Activated naive CD4-positive, alpha-beta T cell treated with anti-CD3 and anti-CD28 coated beads for 36 hours (primary cell): ENCODE data around the gene UST. TPM values are rescaled to one million over a fixed set of nuclear protein-coding genes. Genes with fewer than 3 reads are reported as not detected.
"Not testable (repeated sequence)": the region's sequence is repeated elsewhere in the genome, so short reads cannot be mapped to it uniquely, and the experiment has no call there.

Experiments
- CTCF ChIA-PET: fragments of 350-600 bp; sonication (Branson Sonifier 250); formaldehyde crosslinking; loops from one replicate; lab custom pipeline; 2021; ENCODE audit warnings: antibody characterized with exemption; lab: Charles Lee
- DNase-seq: peaks from one replicate; pipeline ENCODE4 v3.0.0-alpha.2; 2020
- H3K27ac Mint-ChIP-seq: one replicate; pipeline ENCODE4 v1.8.0; 2021; ENCODE audit warnings: mild to moderate bottlenecking, mixed read lengths
- H3K27me3 Mint-ChIP-seq: one replicate; pipeline ENCODE4 v1.8.0; 2021; ENCODE audit warnings: low read depth, mixed read lengths
- H3K36me3 Mint-ChIP-seq: one replicate; pipeline ENCODE4 v1.8.0; 2021; ENCODE audit warnings: low read depth, mixed read lengths
- H3K4me1 Mint-ChIP-seq: one replicate; pipeline ENCODE4 v1.8.0; 2021; ENCODE audit warnings: low read depth, mixed read lengths
- H3K4me3 Mint-ChIP-seq: one replicate; pipeline ENCODE4 v1.8.0; 2021; ENCODE audit warnings: mild to moderate bottlenecking, moderate library complexity, mixed read lengths
- H3K9me3 Mint-ChIP-seq: one replicate; pipeline ENCODE4 v1.8.0; 2021; ENCODE audit warnings: mixed read lengths
- intact Hi-C: fragments of 100-400 bp; cut with micrococcal nuclease; formaldehyde crosslinking; loops from one replicate; pipeline ENCODE4 v1.15.1; 2023
- total RNA-seq, 2 experiments: library from RNA; stranded (reverse); gene quantifications; one replicate each; pipeline ENCODE4 v1.2.3, GENCODE V29; 2021

Gene UST
- total RNA-seq, 2 experiments from 2014 or later, result 0.20 to 0.74 TPM

DNA sequence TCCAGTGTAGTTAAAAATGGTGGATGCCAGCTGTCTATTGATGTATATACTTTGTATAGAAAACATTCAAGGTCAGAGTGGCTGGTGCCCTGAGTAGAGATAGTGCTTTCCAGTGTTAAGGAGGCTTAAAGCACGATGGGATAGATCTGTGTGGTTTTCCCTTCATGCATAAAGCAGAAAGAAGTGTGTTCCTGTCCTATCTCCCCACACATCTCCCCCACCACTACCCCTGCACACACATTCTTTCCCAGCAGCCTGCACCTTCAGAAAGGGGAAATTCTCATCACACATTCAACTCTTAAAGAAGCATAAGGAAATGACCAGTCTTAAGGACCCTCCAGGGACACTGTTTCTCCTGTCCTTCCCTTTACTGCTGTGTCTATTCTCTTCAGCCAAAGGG is 349.0 kb downstream of the UST start:
- CTCF ChIA-PET, result interaction anchor here (0.8 to 3.3 kb wide), 7 partner anchors 11 to 336 kb away, joined by 3 to 15 read pairs (median 7); no protein-coding TSS in a partner anchor
- intact Hi-C loops, result loop anchor here (1.0 to 2.0 kb wide), 4 partner anchors 33 to 139 kb away; no protein-coding TSS in a partner anchor
- no peaks in the 10 kb centered on the region for H3K27me3 Mint-ChIP-seq
- peaks cover 38% of the 10 kb centered on the region for H3K4me1 Mint-ChIP-seq
- H3K9me3 Mint-ChIP-seq, result peaks cover 23% of the 10 kb centered on the region
- peak overlapping the region; percentile 71 for H3K27ac Mint-ChIP-seq
- H3K4me3 Mint-ChIP-seq, result no peak overlapping the region
- peaks cover 22% of the 10 kb centered on the region for H3K36me3 Mint-ChIP-seq
- no peak for DNase-seq

DNA sequence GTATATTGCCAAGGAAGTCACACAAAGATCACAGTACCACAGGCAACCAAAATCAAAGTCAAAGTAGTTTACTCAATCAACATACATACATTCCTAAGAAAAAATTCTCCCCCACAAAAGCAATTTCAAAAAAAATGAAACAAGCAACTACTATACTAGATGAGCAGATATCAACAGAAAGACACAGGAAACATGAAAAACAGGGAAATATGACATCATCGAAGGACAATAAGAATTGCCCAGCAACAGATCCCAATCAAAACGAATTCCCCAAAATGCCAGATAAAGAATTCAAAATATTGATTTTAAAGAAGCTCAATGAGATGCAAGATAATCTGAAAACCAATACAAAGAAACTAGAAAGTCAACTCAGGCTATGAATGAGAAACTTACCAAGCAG is 351.0 kb downstream of the UST start:
- Mint-ChIP-seq H3K4me1 (peaks cover 34% of the 10 kb centered on the region), H3K27me3 (no peaks in the 10 kb centered on the region), H3K4me3 (no peak overlapping the region), H3K36me3 (peaks cover 22% of the 10 kb centered on the region), H3K27ac (no peak overlapping the region), H3K9me3 (peaks cover 23% of the 10 kb centered on the region)
- intact Hi-C loops, result no loop called here
- DNase-seq, result no peak
- CTCF ChIA-PET, result interaction anchor here (1.3 to 2.4 kb wide), 2 partner anchors 13 to 33 kb away, joined by 4 to 7 read pairs; no protein-coding TSS in a partner anchor

DNA sequence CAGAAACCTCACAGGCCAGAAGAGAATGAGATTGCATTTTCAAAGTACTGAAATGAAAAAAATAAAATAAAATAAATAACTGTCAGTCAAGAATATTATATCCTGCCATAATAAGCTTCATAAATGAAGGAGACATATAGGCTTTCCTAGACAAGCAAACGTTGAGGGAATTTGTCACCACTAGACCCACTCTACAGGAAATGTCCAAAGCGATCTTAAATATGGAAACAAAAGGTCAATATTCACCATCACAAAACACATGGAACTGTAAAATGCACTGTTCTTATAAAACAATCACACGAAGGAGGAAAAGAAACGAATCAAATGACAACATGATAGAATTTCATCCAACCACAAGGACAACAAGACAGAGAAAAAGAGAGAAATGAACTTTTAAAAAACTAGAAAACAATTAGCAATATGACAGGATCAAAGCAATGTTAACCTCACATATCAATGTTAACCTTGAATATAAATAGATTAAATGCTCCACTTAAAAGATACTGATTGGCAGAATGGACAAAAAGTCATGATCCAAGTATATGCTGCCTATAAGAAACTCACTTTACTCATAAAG is 352.0 kb downstream of the UST start:
- no peaks in the 10 kb centered on the region for H3K27me3 Mint-ChIP-seq
- no peak overlapping the region for H3K27ac Mint-ChIP-seq
- H3K4me1 Mint-ChIP-seq, result peaks cover 29% of the 10 kb centered on the region
- CTCF ChIA-PET, result interaction anchor here (1.1 kb wide), 1 partner anchor 9 kb away, joined by 3 read pairs; no protein-coding TSS in a partner anchor
- H3K4me3 Mint-ChIP-seq, result no peak overlapping the region
- DNase-seq, result no peak
- peaks cover 22% of the 10 kb centered on the region for H3K36me3 Mint-ChIP-seq
- intact Hi-C loops, result no loop called here
- H3K9me3 Mint-ChIP-seq, result peaks cover 27% of the 10 kb centered on the region

DNA sequence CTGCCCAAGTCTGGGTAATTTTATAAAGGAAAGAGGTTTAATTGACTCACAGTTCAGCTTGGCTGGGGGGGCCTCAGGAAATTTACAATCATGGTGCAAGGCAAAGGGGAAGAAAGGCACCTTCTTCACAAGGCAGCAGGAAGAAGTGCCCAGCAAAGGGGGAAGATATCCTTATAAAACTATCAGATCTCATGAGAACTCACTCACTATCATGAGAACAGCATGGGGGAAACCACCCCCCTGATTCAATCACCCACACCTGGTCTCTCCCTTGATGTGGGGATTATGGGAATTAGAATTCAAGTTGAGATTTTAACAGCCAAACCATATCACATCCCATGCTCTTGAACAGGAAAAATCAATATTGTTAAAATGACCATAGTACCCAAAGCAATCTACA is 355.5 kb downstream of the UST start:
- Mint-ChIP-seq H3K36me3 (peaks cover 20% of the 10 kb centered on the region), H3K9me3 (peaks cover 26% of the 10 kb centered on the region), H3K27me3 (no peaks in the 10 kb centered on the region), H3K4me1 (peaks cover 6% of the 10 kb centered on the region), H3K27ac (no peak overlapping the region), H3K4me3 (no peak overlapping the region)
- CTCF ChIA-PET, result no interaction called here
- no peak for DNase-seq
- intact Hi-C loops, result no loop called here

DNA sequence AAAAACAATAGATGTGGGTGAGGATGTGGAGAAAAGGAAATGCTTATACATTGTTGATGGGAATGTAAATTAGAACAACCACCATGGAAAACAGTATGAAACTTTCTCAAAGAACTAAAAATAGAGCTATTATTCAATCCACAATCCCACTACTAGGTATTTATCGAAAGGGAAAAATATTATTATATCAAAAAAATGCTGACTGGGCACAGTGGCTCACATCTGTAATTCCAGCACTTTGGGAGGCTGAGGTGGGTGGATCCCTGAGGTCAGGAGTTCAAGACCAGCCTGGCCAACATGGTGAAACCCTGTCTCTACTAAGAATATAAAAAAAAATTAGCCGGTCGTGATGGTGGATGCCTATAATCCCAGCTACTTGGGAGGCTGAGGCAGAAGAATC is 357.1 kb downstream of the UST start:
- CTCF ChIA-PET, H3K4me3 Mint-ChIP-seq, H3K36me3 Mint-ChIP-seq, DNase-seq, H3K27ac Mint-ChIP-seq, H3K27me3 Mint-ChIP-seq, intact Hi-C loops, H3K4me1 Mint-ChIP-seq: not testable (repeated sequence)
- H3K9me3 Mint-ChIP-seq, result peaks cover 11% of the 10 kb centered on the region

DNA sequence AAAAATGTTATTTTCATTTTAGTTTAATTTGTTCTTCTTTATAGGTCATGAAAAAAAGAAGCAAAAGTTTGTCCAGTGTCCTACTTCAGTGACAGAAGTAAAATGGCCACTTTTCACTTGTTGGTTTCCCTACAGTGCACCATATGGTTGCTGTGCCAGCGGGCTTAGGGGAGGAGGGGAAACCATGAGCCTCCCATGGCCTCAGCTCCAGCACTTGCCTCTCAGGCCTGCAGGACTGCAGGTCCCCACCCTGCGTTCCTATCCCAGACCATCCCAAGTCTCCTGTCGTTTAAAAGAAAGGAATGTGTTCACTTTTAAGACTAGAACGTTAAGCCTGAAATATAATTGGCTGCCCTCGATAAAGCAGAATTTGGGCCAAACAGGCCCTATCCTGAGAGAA is 360.7 kb downstream of the UST start:
- Mint-ChIP-seq H3K9me3 (peaks cover 4% of the 10 kb centered on the region), H3K4me3 (no peak overlapping the region), H3K36me3 (no peaks in the 10 kb centered on the region), H3K4me1 (peaks cover 26% of the 10 kb centered on the region), H3K27ac (no peak overlapping the region), H3K27me3 (no peaks in the 10 kb centered on the region)
- no peak for DNase-seq
- CTCF ChIA-PET, result interaction anchor here (0.8 kb wide), 1 partner anchor 8 kb away, joined by 3 read pairs; no protein-coding TSS in a partner anchor
- intact Hi-C loops, result no loop called here

DNA sequence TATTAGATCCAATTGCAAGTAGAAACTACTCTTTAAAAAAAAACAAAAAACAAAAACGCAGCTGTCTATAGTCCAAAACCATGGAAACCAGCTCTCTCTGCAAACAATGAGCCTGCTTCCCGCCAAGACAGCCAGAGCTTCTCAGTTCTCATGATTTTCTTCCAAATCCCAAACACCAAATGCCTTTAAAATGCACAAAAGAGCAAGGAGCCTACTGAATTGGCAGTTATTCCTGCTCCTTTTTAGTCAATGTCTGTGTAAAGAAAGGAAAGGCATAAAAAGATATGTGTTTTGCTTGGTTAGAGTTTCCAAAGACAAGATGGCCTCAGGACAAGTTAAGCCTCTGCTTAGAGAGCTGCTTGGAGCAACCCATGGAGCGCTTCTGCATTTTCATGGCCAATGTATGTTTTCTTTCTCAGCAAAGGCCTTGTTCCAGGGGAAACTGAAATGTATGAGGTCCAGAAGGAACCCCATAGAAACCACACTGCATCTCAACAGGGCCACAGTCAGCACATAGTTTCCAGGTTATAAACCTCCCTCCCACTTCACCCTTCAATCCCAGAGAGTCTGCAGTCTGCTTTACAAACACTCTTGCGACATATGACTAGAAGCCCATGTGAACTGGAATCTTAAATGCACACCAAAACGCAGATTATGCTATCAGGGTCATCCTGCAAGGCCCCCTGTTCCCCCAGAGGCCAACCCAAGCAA is 361.4 kb downstream of the UST start:
- Mint-ChIP-seq H3K4me3 (no peak overlapping the region), H3K27ac (no peak overlapping the region), H3K36me3 (no peaks in the 10 kb centered on the region), H3K27me3 (no peaks in the 10 kb centered on the region), H3K9me3 (peaks cover under 1% of the 10 kb centered on the region), H3K4me1 (peaks cover 31% of the 10 kb centered on the region)
- intact Hi-C loops, result loop anchor here (1.0 kb wide), 1 partner anchor 8 kb away; no protein-coding TSS in a partner anchor
- CTCF ChIA-PET, result interaction anchor here (0.8 to 1.2 kb wide), 2 partner anchors 9 to 14 kb away, joined by 3 read pairs; no protein-coding TSS in a partner anchor
- DNase-seq, result no peak

DNA sequence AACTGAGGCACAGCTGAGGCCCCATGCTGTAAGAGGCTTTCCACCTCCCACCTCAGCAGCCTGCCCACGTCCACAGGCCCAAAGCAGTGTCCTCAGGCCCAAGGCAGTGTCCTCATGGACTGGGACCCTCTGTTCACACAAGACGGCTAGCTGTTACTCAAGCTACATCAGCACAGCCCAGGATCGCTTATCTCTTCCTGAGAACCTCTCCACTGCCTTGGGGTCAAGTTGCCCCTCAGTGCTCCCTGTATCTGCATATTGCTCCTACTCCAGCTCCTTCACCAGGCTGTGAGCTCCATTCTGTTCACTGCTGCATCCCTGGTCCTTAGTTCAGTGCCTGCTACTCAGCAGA is 361.9 kb downstream of the UST start:
- Mint-ChIP-seq H3K4me1 (peaks cover 29% of the 10 kb centered on the region), H3K27ac (no peak overlapping the region), H3K4me3 (no peak overlapping the region), H3K36me3 (no peaks in the 10 kb centered on the region), H3K27me3 (no peaks in the 10 kb centered on the region), H3K9me3 (no peaks in the 10 kb centered on the region)
- intact Hi-C loops, result loop anchor here (1.0 kb wide), 1 partner anchor 8 kb away; no protein-coding TSS in a partner anchor
- DNase-seq, result no peak
- CTCF ChIA-PET, result interaction anchor here (1.2 kb wide), 1 partner anchor 14 kb away, joined by 3 read pairs; no protein-coding TSS in a partner anchor

DNA sequence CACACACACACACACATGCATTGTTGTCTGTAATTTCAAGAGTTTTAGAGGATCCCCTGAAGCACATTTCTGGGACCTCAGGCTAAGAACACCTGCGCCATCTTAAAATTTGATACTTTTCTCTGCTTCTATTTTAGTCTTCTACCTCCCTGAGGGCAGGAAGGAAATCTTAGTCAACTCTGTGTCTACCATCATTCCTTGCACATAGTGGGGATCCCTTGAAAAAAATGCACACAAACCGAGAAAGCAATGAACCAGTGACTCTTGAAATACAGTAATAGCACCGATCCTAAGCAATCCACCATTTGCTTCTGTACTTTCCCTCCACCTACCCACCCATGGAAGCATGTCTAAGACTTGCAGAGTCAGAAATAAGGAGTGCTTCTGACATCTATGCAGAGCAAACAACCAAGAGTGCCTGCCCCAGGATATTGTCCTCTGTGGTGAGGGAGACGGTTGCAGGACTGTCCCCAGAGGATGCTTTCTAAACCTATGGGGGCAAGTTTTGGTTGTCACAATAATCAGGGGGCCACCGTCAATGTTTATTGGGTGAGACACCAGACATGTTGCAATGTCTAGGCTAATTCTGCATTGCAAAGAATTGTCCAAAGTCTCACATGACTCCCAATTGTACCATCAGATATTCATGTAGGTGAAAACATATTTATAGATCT is 362.7 kb downstream of the UST start:
- Mint-ChIP-seq H3K27me3 (no peaks in the 10 kb centered on the region), H3K4me3 (no peak overlapping the region), H3K27ac (no peak overlapping the region), H3K36me3 (no peaks in the 10 kb centered on the region), H3K9me3 (no peaks in the 10 kb centered on the region), H3K4me1 (peaks cover 29% of the 10 kb centered on the region)
- CTCF ChIA-PET, result interaction anchor here (0.9 to 1.2 kb wide), 2 partner anchors 15 to 81 kb away, joined by 3 read pairs; no protein-coding TSS in a partner anchor
- no peak for DNase-seq
- intact Hi-C loops, result no loop called here

DNA sequence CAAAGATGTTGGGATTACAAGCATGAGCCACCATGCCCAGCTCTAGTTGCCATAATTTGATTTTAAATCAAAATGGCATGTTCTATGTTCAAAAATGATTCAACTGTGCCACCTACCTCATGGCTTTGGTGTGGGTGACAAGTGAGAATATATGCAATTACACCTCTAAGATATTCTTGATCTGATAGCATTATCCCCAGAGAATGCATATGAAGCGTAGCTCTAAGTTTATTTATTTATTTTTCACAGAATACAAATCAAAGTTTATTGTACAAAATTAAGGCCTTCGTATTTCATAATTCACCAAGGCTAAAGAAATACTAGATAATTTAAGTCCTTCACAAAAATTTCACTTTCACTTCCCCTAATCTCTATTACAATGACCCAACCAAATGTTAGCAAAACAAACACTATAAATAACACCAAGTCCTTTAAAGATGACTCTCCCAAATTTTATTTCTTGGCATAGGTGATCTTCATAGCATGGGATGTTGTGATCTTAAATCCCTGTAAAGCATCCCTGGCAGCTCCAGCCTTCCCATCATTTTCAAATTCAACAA is 364.8 kb downstream of the UST start:
- H3K36me3 Mint-ChIP-seq, result no peaks in the 10 kb centered on the region
- no peaks in the 10 kb centered on the region for H3K27me3 Mint-ChIP-seq
- H3K4me3 Mint-ChIP-seq, result no peak overlapping the region
- no peaks in the 10 kb centered on the region for H3K9me3 Mint-ChIP-seq
- intact Hi-C loops, result no loop called here
- peaks cover 39% of the 10 kb centered on the region for H3K4me1 Mint-ChIP-seq
- no peak overlapping the region for H3K27ac Mint-ChIP-seq
- CTCF ChIA-PET, result interaction anchor here (0.6 to 2.4 kb wide), 3 partner anchors 17 to 83 kb away, joined by 3 to 7 read pairs (median 5); no protein-coding TSS in a partner anchor
- DNase-seq, result no peak

DNA sequence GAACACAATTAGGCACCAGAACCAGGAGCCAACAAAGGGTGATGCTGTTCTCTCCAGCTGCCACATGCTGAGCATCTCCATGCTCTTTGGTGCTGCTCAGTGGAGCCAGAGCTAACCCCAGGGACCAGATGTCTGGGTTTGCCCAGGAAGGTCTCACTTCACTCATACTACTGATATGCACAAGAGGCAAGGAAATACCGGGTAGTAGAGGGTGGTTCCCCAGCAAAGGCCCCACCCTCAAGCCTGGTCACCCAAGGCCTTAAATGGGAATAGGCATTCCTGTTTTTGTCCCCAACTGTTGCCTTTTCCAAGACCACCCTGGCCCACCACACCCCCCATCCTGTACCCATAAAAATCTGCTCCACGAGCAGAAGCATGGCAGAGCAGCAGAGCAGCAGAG is 366.1 kb downstream of the UST start:
- no peaks in the 10 kb centered on the region for H3K9me3 Mint-ChIP-seq
- peak overlapping the region; percentile 54 for H3K27ac Mint-ChIP-seq
- H3K4me1 Mint-ChIP-seq, result peaks cover 41% of the 10 kb centered on the region
- peak; percentile 43 for DNase-seq
- CTCF ChIA-PET, result interaction anchor here (1.1 kb wide), 1 partner anchor 10 kb away, joined by 4 read pairs; no protein-coding TSS in a partner anchor
- H3K36me3 Mint-ChIP-seq, result no peaks in the 10 kb centered on the region
- H3K27me3 Mint-ChIP-seq, result no peaks in the 10 kb centered on the region
- intact Hi-C loops, result no loop called here
- H3K4me3 Mint-ChIP-seq, result no peak overlapping the region

DNA sequence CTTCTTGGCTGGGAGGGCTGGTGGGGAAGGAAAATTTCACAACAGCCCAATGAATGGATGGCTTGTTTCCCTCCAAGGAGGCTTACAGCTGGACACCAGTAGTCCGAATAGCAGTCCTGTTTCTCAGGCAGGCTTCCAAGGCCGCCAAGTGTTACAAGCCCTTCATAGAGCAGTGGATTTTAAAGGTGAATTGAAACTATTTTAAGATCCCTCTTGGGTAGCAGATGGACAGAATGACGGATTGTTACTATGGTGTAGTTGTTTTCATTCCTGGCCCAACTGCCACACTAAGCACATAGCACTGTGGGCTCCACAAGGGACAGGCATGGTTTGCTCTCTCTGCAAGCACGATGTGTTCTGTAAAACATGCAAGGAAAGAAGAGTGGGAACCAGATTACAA is 367.3 kb downstream of the UST start:
- Mint-ChIP-seq H3K4me3 (no peak overlapping the region), H3K27me3 (no peaks in the 10 kb centered on the region), H3K4me1 (peaks cover 41% of the 10 kb centered on the region), H3K36me3 (no peaks in the 10 kb centered on the region), H3K9me3 (no peaks in the 10 kb centered on the region), H3K27ac (no peak overlapping the region)
- intact Hi-C loops, result no loop called here
- no peak for DNase-seq
- CTCF ChIA-PET, result interaction anchor here (0.9 to 1.1 kb wide), 2 partner anchors 9 to 86 kb away, joined by 3 to 4 read pairs; no protein-coding TSS in a partner anchor
